ENCODE data around the gene STOM.

GRCh38 chr9:121399883-121400607 lies 30.0 kb upstream of the STOM start:
- peak; percentile 23 for TF ChIP-seq CTCF (IDR thresholded peaks at IDR 0.05; ENCODE audit: low read depth, low read length)
- TF ChIP-seq MYC (IDR thresholded peaks at IDR 0.05; ENCODE audit: low read depth, low read length) = no peak
